Endodermal cell (in vitro differentiated cells): Measurements from ENCODE around the gene IGFBPL1. TPM values are rescaled to one million over a fixed set of nuclear protein-coding genes. Genes with fewer than 3 reads are reported as not detected.
"Not testable (repeated sequence)": the region's sequence is repeated elsewhere in the genome, so short reads cannot be mapped to it uniquely, and the experiment has no call there.

Experiments used
- DNase-seq: peaks from one replicate; pipeline ENCODE4 v3.0.0-alpha.2; 2017
- H3K27ac ChIP-seq: 2 replicates; pipeline ENCODE4 v1.5.1; 2013; ENCODE audit warnings: mild to moderate bottlenecking, low read depth, low read length, moderate library complexity
- H3K27me3 ChIP-seq: 2 replicates; pipeline ENCODE4 v1.6.1; 2013; ENCODE audit warnings: mild to moderate bottlenecking, low read length, moderate library complexity; ENCODE audit not compliant: insufficient read depth, control insufficient read depth, poor library complexity, severe bottlenecking
- H3K36me3 ChIP-seq: 2 replicates; pipeline ENCODE4 v1.7.0; 2013; ENCODE audit warnings: mild to moderate bottlenecking, low read length, moderate library complexity; ENCODE audit not compliant: control insufficient read depth, insufficient read depth
- H3K4me1 ChIP-seq: one replicate; pipeline ENCODE4 v1.7.0; 2013; ENCODE audit warnings: low read length; ENCODE audit not compliant: control insufficient read depth, insufficient read depth
- H3K4me3 ChIP-seq: 2 replicates; pipeline ENCODE4 v1.5.1; 2013; ENCODE audit warnings: mild to moderate bottlenecking, low read length, moderate library complexity
- H3K9ac ChIP-seq: 2 replicates; pipeline ENCODE4 v1.6.1; 2013; ENCODE audit warnings: mild to moderate bottlenecking, low read length, moderate library complexity; ENCODE audit not compliant: poor library complexity, severe bottlenecking; ENCODE audit errors: extremely low read depth
- H3K9me3 ChIP-seq: 2 replicates; pipeline ENCODE4 v1.6.1; 2013; ENCODE audit warnings: mild to moderate bottlenecking, low read length, moderate library complexity; ENCODE audit not compliant: control insufficient read depth
- H3K27ac Mint-ChIP-seq: 2 replicates; pipeline ENCODE4 v1.8.0; 2020; ENCODE audit warnings: mixed read lengths
- H3K27me3 Mint-ChIP-seq: 2 replicates; pipeline ENCODE4 v1.8.0; 2021; ENCODE audit warnings: mild to moderate bottlenecking, mixed read lengths; ENCODE audit not compliant: insufficient read depth
- H3K36me3 Mint-ChIP-seq: 2 replicates; pipeline ENCODE4 v1.8.0; 2020; ENCODE audit warnings: low read depth, mixed read lengths
- H3K4me1 Mint-ChIP-seq: 2 replicates; pipeline ENCODE4 v1.8.0; 2020; ENCODE audit warnings: mixed read lengths
- H3K4me3 Mint-ChIP-seq: 2 replicates; pipeline ENCODE4 v1.8.0; 2020; ENCODE audit warnings: mild to moderate bottlenecking, moderate library complexity, mixed read lengths
- H3K9me3 Mint-ChIP-seq: 2 replicates; pipeline ENCODE4 v1.8.0; 2020; ENCODE audit warnings: mild to moderate bottlenecking, mixed read lengths
- WGBS, 2 experiments: methylation state at CpG; one replicate each; pipeline versions ENCODE4 v1.1.5 to v1.1.7; 2013; ENCODE audit warnings: missing lambda C conversion rate in 2 of 2, mixed read lengths in 1 of 2; ENCODE audit not compliant: insufficient coverage in 1 of 2, insufficient read length in 1 of 2; 5-methylcytosine and 5-hydroxymethylcytosine counted together
- long read RNA-seq, 4 experiments: library from polyadenylated mRNA in 2 of 4; library from RNA in 1 of 4; library from capped mRNA in 1 of 4; stranded (forward) in 3 of 4; unstranded in 1 of 4; transcript quantifications; one replicate each; pipeline ENCODE4 v2.0.0, GENCODE V29; 2020 to 2021; ENCODE audit warnings: inconsistent platforms in 1 of 4
- polyA plus RNA-seq, 2 experiments: library from polyadenylated mRNA; stranded (reverse); fragments of 50-300 nt; gene quantifications; one replicate each; pipeline ENCODE4 v1.2.3, GENCODE V29; 2013
- total RNA-seq, 2 donors: library from RNA; stranded (reverse); fragmentation: NEBNext Ultra II Directional in 1 of 2; extraction: Animal tissue kit (Norgen Biotek cat#: 25700) in 1 of 2; gene quantifications; 2 replicates in 1 of 2; 3 replicates in 1 of 2; pipeline ENCODE4 v1.2.1, GENCODE V29; 2021
- TF ChIP-seq, protein P1 (sequence below): fragments of 200-600 bp; sonication (generic); conservative IDR thresholded peaks from 2 replicates; pipeline ENCODE4 v1.5.0; 2021; ENCODE audit warnings: antibody characterized with exemption, mild to moderate bottlenecking

The IGFBPL1 gene, protein sequence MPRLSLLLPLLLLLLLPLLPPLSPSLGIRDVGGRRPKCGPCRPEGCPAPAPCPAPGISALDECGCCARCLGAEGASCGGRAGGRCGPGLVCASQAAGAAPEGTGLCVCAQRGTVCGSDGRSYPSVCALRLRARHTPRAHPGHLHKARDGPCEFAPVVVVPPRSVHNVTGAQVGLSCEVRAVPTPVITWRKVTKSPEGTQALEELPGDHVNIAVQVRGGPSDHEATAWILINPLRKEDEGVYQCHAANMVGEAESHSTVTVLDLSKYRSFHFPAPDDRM
- total RNA-seq, result 10 to 100 TPM; 40.5 to 90.3 TPM
- polyA plus RNA-seq (2013, experiment 1 of 2), result 113 TPM
- polyA plus RNA-seq (2013, experiment 2 of 2), result 112 TPM
- long read RNA-seq, experiment 1, transcript IGFBPL1-201 (5 exons, 1,093 nt), result major isoform, 14 of 20 reads
- long read RNA-seq, experiment 1, partial matches to known transcripts, result 5 of 20 reads
- long read RNA-seq, experiment 1, other reads (novel, unspliced or antisense), result 1 of 20 reads
- long read RNA-seq, experiment 2, transcript IGFBPL1-201 (5 exons, 1,093 nt), result major isoform, 364 of 393 reads
- long read RNA-seq, experiment 2, partial matches to known transcripts, result 16 of 393 reads
- long read RNA-seq, experiment 2, other reads (novel, unspliced or antisense), result 13 of 393 reads
- long read RNA-seq, experiment 3, transcript IGFBPL1-201 (5 exons, 1,093 nt), result major isoform, 10 of 28 reads
- long read RNA-seq, experiment 3, partial matches to known transcripts, result 16 of 28 reads
- long read RNA-seq, experiment 3, other reads (novel, unspliced or antisense), result 2 of 28 reads
- long read RNA-seq, experiment 4, partial matches to known transcripts, result 1 of 2 reads
- long read RNA-seq, experiment 4, other reads (novel, unspliced or antisense), result 0 of 2 reads

DNA sequence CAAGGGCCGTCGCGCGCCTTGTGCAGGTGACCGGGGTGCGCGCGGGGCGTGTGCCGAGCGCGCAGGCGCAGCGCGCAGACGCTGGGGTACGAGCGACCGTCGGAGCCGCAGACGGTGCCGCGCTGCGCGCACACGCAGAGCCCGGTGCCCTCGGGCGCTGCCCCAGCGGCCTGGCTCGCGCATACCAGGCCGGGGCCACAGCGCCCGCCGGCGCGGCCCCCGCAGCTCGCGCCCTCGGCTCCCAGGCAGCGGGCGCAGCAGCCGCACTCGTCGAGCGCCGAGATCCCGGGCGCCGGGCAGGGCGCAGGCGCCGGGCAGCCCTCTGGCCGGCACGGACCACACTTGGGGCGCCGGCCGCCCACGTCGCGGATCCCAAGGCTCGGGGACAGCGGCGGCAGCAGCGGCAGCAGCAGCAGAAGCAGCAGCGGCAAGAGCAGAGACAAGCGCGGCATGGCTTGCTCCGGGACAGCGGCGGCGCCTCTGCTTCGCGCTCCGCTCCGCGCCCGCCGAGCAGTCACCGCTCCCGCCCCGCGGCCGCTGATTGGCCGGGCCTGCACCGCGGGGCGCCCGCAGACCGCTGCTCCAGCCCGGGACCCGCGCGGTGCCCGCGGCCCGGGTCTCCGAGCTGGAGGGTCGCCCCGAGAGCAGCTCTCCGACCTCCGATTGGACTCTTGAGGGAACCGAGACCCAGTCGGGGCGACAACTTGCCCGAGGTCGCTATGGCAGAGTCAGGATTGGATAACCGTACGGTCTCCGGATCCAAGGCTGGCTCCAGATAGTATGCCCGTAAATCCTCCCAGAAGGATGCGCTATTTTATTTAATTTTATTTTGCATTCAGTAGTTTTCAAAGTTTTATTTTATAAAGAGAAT is at the start of gene IGFBPL1:
Gene IGFBPL1, minus strand, starts transcription at position 482 of the 871 bp plus-strand sequence. Its CDS starts 30 bp downstream, at position 452.
- H3K9me3 ChIP-seq, result no peaks in the 10 kb centered on the region
- H3K27ac ChIP-seq, result no peak within 1 kb of the TSS
- TF ChIP-seq, protein P1, sequence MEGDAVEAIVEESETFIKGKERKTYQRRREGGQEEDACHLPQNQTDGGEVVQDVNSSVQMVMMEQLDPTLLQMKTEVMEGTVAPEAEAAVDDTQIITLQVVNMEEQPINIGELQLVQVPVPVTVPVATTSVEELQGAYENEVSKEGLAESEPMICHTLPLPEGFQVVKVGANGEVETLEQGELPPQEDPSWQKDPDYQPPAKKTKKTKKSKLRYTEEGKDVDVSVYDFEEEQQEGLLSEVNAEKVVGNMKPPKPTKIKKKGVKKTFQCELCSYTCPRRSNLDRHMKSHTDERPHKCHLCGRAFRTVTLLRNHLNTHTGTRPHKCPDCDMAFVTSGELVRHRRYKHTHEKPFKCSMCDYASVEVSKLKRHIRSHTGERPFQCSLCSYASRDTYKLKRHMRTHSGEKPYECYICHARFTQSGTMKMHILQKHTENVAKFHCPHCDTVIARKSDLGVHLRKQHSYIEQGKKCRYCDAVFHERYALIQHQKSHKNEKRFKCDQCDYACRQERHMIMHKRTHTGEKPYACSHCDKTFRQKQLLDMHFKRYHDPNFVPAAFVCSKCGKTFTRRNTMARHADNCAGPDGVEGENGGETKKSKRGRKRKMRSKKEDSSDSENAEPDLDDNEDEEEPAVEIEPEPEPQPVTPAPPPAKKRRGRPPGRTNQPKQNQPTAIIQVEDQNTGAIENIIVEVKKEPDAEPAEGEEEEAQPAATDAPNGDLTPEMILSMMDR, result no peak
- H3K4me1 Mint-ChIP-seq, result peaks cover 49% of the 10 kb centered on the region
- H3K36me3 ChIP-seq, result no peaks in the 10 kb centered on the region
- peak within 1 kb of the TSS; percentile 30 for H3K9ac ChIP-seq
- peaks cover 15% of the 10 kb centered on the region for H3K4me1 ChIP-seq
- no peak within 1 kb of the TSS for H3K27ac Mint-ChIP-seq
- peak within 1 kb of the TSS; percentile 53 for H3K4me3 Mint-ChIP-seq
- H3K27me3 ChIP-seq, result peaks cover 23% of the 10 kb centered on the region
- DNase-seq, result peak; percentile 83
- 2 to 5% methylated on average over 12 to 114 of the region's 115 CpGs for whole genome bisulfite sequencing, 2 experiments
- H3K27me3 Mint-ChIP-seq, result peaks cover 33% of the 10 kb centered on the region
- H3K4me3 ChIP-seq, result peak within 1 kb of the TSS; percentile 78
- H3K36me3 Mint-ChIP-seq, result no peaks in the 10 kb centered on the region
- no peaks in the 10 kb centered on the region for H3K9me3 Mint-ChIP-seq

DNA sequence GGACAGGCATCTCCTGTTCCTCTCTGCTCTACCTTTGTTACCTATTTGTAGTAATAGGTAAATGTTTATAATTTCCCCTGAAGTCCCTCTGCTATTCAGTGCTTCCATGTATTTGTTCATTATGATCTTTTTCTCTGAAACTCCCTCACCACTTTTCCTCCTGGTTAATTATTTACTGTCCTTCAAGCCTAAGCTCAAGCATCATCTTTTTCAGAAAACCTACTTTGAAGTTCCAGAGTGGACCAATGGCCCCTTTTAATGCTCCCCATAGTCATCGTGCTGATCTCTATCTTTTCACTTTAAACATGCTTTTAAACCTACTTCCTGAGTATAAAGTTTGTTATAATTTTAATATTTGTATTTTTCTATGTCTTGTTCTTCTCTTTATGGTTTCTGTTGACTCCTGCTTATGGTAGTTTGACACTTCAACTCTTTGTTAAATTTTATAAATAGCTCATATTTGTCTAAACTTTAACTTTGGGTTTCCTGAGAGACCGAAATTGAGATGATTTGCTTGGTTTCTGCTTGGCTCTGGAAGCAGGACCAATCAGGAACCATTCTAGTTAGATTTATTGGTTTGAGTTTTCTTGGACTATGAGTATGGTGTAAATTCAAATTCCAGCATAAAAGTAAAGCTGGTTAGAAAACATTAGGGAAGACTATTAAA is 48.5 kb upstream of the IGFBPL1 start:
- H3K36me3 Mint-ChIP-seq, result not testable (repeated sequence)

DNA sequence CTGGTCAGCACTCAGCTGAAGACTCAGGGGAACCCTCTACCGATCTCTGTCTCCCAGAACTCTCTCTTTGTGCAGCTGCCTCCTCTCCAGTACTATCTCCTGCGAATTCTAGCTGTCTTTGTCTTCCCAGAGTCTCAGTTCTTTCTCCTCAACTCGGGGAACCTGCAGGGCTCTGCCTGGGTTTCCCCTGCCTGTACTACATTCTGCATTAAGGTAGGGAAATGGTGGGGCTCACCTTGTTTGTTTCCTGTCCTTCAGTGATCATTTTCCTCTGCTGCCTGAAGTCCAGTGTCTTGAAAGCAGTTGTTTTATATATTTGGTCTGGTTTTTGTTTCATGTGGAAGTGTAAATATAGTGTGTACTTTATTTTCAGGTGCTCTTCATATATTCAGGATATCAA is 43.1 kb upstream of the IGFBPL1 start:
- DNase-seq, result no peak
- H3K4me3 Mint-ChIP-seq, result no peak overlapping the region
- H3K9ac ChIP-seq, result no peak overlapping the region
- 72 to 73% methylated on average over 1 to 3 of the region's 3 CpGs for WGBS, 2 experiments
- peaks cover 3% of the 10 kb centered on the region for H3K9me3 ChIP-seq
- TF ChIP-seq, protein P1, result no peak
- H3K4me3 ChIP-seq, result no peak overlapping the region
- peaks cover 7% of the 10 kb centered on the region for H3K9me3 Mint-ChIP-seq
- peaks cover 3% of the 10 kb centered on the region for H3K27me3 Mint-ChIP-seq
- H3K4me1 Mint-ChIP-seq, result no peaks in the 10 kb centered on the region
- no peak overlapping the region for H3K27ac ChIP-seq
- H3K27me3 ChIP-seq, result no peaks in the 10 kb centered on the region
- no peaks in the 10 kb centered on the region for H3K4me1 ChIP-seq
- no peaks in the 10 kb centered on the region for H3K36me3 Mint-ChIP-seq
- peak overlapping the region; percentile 12 for H3K27ac Mint-ChIP-seq
- no peaks in the 10 kb centered on the region for H3K36me3 ChIP-seq

More for the DNA sequence above, 48.5 kb upstream of the IGFBPL1 start:
- DNase-seq, H3K27ac ChIP-seq, H3K9me3 Mint-ChIP-seq, H3K4me1 Mint-ChIP-seq, H3K36me3 ChIP-seq, H3K4me3 ChIP-seq, H3K27ac Mint-ChIP-seq, H3K9ac ChIP-seq, H3K4me3 Mint-ChIP-seq, H3K27me3 ChIP-seq, H3K27me3 Mint-ChIP-seq, H3K9me3 ChIP-seq, H3K4me1 ChIP-seq: not testable (repeated sequence)
- WGBS, 2 experiments, result 93 to 100% methylated on average over 1 to 2 of the region's 2 CpGs
